Stomach (tissue), 4 donors: ENCODE data around the gene LDB2.

Source experiments
- EP300 ChIP-seq: sonication (generic); formaldehyde crosslinking; IDR thresholded peaks from one replicate; pipeline ENCODE4 v1.6.1; 2017; ENCODE audit warnings: antibody characterized with exemption
- TF ChIP-seq, protein P1 (sequence below), 7 experiments: fragments of 450-650 bp in 4 of 7; fragments of 200-600 bp in 3 of 7; sonication (generic) in 3 of 7; IDR thresholded peaks; one replicate each; pipeline ENCODE4 v1.5.1; 2016 to 2019; ENCODE audit warnings: antibody characterized with exemption in 7 of 7, control low read depth in 2 of 7, mild to moderate bottlenecking in 1 of 7

DNA sequence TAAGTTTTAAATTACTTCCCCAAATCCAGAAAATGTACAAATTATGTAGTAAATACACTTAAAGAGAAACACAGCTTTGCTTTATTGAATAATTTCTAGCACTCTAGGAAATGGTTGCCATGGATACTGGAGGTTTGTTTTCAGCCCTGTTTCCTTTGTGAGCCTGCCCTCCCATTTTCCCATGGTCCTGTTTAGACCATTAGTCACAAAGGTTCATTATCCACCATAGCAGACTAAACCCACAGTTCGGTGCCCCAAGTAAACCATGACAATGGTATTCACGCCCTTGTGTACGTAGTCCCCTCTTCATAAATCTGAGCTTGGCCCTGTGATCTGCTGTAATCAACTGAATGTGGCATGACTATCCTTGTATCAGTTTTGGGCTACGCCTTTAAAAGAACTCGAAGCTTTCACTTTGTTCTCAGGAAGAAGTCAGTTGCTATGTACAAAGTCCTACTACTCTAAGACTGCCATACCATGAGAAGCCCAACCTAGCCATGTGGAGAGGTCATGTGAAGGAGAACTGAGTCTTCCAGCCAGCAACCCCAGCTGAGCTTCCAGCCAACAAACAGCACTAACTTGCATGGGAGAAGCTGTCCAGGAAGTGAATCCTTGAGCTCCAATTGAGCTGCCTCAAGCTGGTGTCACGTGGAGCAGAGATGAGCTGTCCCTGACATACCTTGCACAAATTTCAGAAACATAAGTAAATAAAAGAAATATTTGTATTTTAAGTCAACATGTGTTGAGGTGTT is 300.4 kb downstream of the LDB2 start:
- TF ChIP-seq, protein P1, sequence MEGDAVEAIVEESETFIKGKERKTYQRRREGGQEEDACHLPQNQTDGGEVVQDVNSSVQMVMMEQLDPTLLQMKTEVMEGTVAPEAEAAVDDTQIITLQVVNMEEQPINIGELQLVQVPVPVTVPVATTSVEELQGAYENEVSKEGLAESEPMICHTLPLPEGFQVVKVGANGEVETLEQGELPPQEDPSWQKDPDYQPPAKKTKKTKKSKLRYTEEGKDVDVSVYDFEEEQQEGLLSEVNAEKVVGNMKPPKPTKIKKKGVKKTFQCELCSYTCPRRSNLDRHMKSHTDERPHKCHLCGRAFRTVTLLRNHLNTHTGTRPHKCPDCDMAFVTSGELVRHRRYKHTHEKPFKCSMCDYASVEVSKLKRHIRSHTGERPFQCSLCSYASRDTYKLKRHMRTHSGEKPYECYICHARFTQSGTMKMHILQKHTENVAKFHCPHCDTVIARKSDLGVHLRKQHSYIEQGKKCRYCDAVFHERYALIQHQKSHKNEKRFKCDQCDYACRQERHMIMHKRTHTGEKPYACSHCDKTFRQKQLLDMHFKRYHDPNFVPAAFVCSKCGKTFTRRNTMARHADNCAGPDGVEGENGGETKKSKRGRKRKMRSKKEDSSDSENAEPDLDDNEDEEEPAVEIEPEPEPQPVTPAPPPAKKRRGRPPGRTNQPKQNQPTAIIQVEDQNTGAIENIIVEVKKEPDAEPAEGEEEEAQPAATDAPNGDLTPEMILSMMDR (IDR thresholded peaks at IDR 0.05) = no peak
- no peak for TF ChIP-seq EP300
